IPS-15b (cell line): ENCODE results near the gene RBPJL.

Experiments used
- H3K27me3 ChIP-seq: one replicate; pipeline ENCODE4 v1.6.1; 2013; ENCODE audit warnings: low read length; ENCODE audit not compliant: control insufficient read depth, insufficient read depth
- H3K36me3 ChIP-seq: one replicate; pipeline ENCODE4 v1.6.1; 2013; ENCODE audit warnings: low read length; ENCODE audit not compliant: control insufficient read depth, insufficient read depth
- H3K4me1 ChIP-seq: one replicate; pipeline ENCODE4 v1.6.1; 2013; ENCODE audit warnings: mild to moderate bottlenecking, low read length; ENCODE audit not compliant: control insufficient read depth, insufficient read depth
- H3K4me3 ChIP-seq: one replicate; pipeline ENCODE4 v1.5.1; 2013; ENCODE audit warnings: low read depth, low read length
- H3K9ac ChIP-seq: one replicate; pipeline ENCODE4 v1.6.1; 2013; ENCODE audit warnings: low read depth, mild to moderate bottlenecking, low read length
- H3K9me3 ChIP-seq: one replicate; pipeline ENCODE4 v1.6.1; 2013; ENCODE audit warnings: mild to moderate bottlenecking, low read length; ENCODE audit not compliant: control insufficient read depth, insufficient read depth

Gene RBPJL

GRCh38 chr20:45359406-45360148 lies 52.9 kb downstream of the RBPJL start:
- Histone ChIP-seq H3K4me3 (no peak overlapping the region), H3K36me3 (no peaks in the 10 kb centered on the region), H3K9me3 (no peaks in the 10 kb centered on the region), H3K27me3 (no peaks in the 10 kb centered on the region), H3K4me1 (peaks cover 13% of the 10 kb centered on the region), H3K9ac (no peak overlapping the region)

- Histone ChIP-seq H3K4me3 (no peak overlapping the region), H3K27me3 (no peaks in the 10 kb centered on the region), H3K9me3 (no peaks in the 10 kb centered on the region), H3K9ac (no peak overlapping the region), H3K4me1 (peaks cover 13% of the 10 kb centered on the region), H3K36me3 (peaks cover 4% of the 10 kb centered on the region)
These were observed 55.2 kb downstream of the RBPJL start for GRCh38 chr20:45361793-45362192.

- peak within 1 kb of the TSS; percentile 96 for H3K4me3 ChIP-seq
- H3K36me3 ChIP-seq = peaks cover 15% of the 10 kb centered on the region
- H3K27me3 ChIP-seq = no peaks in the 10 kb centered on the region
- peak within 1 kb of the TSS; percentile 93 for H3K9ac ChIP-seq
- H3K4me1 ChIP-seq = peaks cover 12% of the 10 kb centered on the region
- no peaks in the 10 kb centered on the region for H3K9me3 ChIP-seq
These were observed 56.4 kb downstream of the RBPJL start, which contains the start of gene SYS1 for GRCh38 chr20:45362804-45363610. Gene SYS1, plus strand, starts transcription at chr20:45363156. Its CDS starts 376 bp downstream, at chr20:45363532.

GRCh38 chr20:45363611-45364492 lies 57.2 kb downstream of the RBPJL start:
- Histone ChIP-seq H3K9ac (peak overlapping the region; percentile 93), H3K27me3 (no peaks in the 10 kb centered on the region), H3K36me3 (peaks cover 15% of the 10 kb centered on the region), H3K4me1 (peaks cover 4% of the 10 kb centered on the region), H3K9me3 (no peaks in the 10 kb centered on the region), H3K4me3 (peak overlapping the region; percentile 96)

GRCh38 chr20:45365444-45365970 lies 58.9 kb downstream of the RBPJL start:
- Histone ChIP-seq H3K4me3 (no peak overlapping the region), H3K36me3 (peaks cover 15% of the 10 kb centered on the region), H3K4me1 (peaks cover 4% of the 10 kb centered on the region)

GRCh38 chr20:45366192-45366591 lies 59.6 kb downstream of the RBPJL start:
- Histone ChIP-seq H3K4me3 (no peak overlapping the region), H3K9ac (no peak overlapping the region), H3K4me1 (peaks cover 4% of the 10 kb centered on the region), H3K27me3 (no peaks in the 10 kb centered on the region), H3K9me3 (no peaks in the 10 kb centered on the region), H3K36me3 (peaks cover 15% of the 10 kb centered on the region)

More at GRCh38 chr20:45365444-45365970, 58.9 kb downstream of the RBPJL start:
- H3K9ac ChIP-seq = no peak overlapping the region
- no peaks in the 10 kb centered on the region for H3K9me3 ChIP-seq
- no peaks in the 10 kb centered on the region for H3K27me3 ChIP-seq

- H3K36me3 ChIP-seq = peaks cover 15% of the 10 kb centered on the region
- H3K4me1 ChIP-seq = peaks cover 4% of the 10 kb centered on the region
- no peak overlapping the region for H3K4me3 ChIP-seq
- no peak overlapping the region for H3K9ac ChIP-seq
- H3K27me3 ChIP-seq = no peaks in the 10 kb centered on the region
- no peaks in the 10 kb centered on the region for H3K9me3 ChIP-seq
These were observed 60.0 kb downstream of the RBPJL start for GRCh38 chr20:45366631-45367030.

- H3K9me3 ChIP-seq = no peaks in the 10 kb centered on the region
- H3K36me3 ChIP-seq = peaks cover 15% of the 10 kb centered on the region
- H3K4me3 ChIP-seq = no peak overlapping the region
- H3K27me3 ChIP-seq = no peaks in the 10 kb centered on the region
- H3K4me1 ChIP-seq = peaks cover 4% of the 10 kb centered on the region
- H3K9ac ChIP-seq = no peak overlapping the region
These were observed 60.5 kb downstream of the RBPJL start for GRCh38 chr20:45367126-45367525.
